HG03571 (cell line): ENCODE measurements around the gene RAB39B.
"Not testable (repeated sequence)": the region's sequence is repeated elsewhere in the genome, so short reads cannot be mapped to it uniquely, and the experiment has no call there.

ENCODE experiments used
- ATAC-seq: cut with Tn5 transposase; IDR thresholded peaks from one replicate; pipeline ENCODE4 v1.9.1; 2021; ENCODE audit not compliant: unreplicated experiment

The RAB39B gene

DNA sequence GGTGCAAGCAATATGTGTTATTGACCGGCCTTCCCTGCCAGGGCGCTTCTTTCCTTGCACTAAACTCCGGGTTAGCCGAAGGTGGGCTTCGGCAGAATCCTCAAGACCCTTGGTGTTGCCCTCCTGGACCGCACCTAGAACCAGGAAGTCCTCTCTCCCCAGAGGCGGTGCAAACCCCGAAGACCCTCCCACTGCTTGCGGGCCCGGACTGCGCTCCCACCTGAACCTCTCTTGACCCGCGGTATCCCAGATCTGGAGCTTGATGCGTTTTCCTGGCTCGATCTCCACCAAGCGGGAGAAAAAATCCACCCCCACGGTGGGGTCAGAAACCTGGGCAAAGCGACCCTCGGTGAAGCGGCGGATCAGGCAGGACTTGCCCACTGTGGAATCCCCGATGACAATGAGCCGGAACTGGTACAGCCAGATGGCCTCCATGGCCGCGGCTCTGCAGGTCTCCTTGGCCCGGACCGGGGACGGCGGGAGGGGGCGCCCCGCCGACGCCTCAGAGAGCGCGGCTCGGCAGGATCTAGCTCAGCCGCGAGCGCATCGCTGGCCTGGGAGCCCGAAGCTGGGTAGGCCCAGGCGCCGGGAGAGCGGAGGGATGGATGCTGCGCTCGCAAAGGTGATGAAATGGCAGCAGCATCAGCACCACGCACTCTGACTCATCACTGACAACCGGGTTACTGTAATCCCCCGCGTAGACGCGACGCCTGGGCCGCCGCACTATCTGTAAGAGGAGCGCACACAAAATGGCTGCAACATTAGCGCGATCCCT lies at the start of gene RAB39B:
TSS of gene RAB39B (minus strand) at position 638 of the 775 bp plus-strand sequence. CDS start at position 435, 203 bp downstream.
- peak; percentile 90 for ATAC-seq

DNA sequence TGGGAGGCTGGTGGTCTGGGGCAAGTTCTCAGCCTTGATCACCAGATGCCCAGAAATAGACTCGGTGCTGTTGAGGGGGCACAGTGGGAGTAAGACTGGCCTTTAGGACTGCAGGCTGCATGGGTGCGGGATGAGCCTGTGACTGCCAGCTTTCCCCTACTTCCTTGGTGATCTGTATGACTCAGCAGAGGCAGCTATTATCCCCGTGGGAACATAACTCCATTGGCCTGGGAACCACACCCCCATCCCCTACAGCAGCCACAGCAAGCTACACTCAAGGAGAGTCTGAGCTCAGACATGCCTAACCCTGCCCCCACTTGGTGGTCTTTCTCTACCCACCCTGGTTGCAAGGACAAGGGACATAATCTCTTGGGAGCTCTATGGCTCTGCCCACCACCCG lies 49.5 kb upstream of the RAB39B start:
- no peak for ATAC-seq

- ATAC-seq: no peak
Measured at GRCh38 chrX:155293771-155294170, 29.5 kb upstream of the RAB39B start.

GRCh38 chrX:155279873-155280272 lies 15.6 kb upstream of the RAB39B start:
- ATAC-seq: no peak

GRCh38 chrX:155270969-155271368 lies 6.7 kb upstream of the RAB39B start:
- ATAC-seq: no peak

DNA sequence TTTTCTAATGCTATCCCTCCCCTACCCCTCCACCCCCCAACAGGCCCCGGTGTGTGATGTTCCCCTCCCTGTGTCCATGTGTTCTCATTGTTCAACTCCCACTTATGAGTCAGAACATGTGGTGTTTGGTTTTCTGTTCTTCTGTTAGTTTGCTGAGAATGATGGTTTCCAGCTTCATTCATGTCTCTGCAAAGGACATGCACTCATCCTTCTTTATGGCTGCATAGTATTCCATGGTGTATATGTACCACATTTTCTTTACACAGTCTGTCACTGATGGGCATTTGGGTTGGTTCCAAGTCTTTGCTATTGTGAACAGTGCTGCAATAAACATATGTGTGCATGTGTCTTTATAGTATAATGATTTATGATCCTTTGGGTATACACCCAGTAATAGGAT lies 3.7 kb upstream of the RAB39B start:
- not testable (repeated sequence) for ATAC-seq

- no peak for ATAC-seq
Measured at GRCh38 chrX:155266439-155266838, 2.1 kb upstream of the RAB39B start.

DNA sequence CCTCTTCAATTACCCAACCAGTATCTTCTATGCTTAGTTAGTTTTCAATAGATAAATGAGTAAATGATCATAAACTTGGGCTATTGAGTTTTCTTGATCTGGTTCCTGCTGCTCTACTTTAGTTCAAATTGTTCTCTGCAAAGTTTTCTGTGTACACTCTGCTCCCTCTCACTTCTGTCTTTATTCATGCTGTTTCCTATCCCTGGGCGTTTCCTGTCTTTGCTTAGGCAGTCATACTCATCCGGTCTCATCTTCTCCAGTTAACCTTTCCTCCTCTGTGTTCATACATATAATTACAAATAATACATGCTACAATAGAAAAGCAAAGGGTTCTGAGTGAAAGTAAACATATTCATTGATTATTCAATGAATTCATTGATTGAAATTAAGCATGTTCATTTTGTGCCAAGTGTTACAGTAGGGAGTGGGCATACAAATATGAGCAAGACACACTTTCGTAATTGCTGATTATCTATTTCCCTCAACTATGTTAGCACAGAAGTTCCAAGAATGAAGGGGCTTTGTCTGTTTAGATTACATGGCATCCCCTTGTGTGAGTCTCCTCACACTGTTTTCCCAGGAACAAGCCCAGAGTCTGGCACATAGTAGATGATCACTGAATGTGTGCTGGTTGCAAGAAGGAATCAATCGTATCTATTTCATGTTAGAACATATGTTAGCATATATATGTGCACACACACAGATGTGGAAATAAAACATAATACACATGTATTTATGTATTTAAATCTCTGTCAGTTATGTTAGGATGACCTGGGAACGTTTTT lies 1.1 kb downstream of the RAB39B start:
- ATAC-seq: no peak

- ATAC-seq: no peak
Measured at GRCh38 chrX:155259752-155260151, 4.5 kb downstream of the RAB39B start.

- no peak for ATAC-seq
Measured at GRCh38 chrX:155251391-155251790, 12.9 kb downstream of the RAB39B start.

DNA sequence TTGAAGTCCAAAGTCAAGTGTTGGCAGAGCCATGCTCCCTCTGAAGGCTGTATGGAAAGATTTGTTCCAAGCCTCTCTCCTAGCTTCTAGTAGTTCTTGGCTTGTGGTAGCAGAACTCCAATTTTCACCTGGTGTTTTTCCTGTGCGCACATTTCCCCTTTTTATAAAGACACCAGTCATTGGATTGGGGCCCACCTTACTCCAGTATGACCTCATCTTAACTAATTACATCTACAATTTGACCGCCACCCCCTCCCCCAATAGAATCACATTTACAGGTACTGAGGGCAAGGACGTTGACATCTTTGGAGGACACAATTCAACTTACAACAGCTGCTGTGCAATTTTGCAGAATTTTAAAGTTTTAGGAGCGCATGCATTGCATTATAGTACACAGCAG lies 16.8 kb downstream of the RAB39B start:
- ATAC-seq: no peak

- no peak for ATAC-seq
Measured at GRCh38 chrX:155246748-155247147, 17.5 kb downstream of the RAB39B start.

DNA sequence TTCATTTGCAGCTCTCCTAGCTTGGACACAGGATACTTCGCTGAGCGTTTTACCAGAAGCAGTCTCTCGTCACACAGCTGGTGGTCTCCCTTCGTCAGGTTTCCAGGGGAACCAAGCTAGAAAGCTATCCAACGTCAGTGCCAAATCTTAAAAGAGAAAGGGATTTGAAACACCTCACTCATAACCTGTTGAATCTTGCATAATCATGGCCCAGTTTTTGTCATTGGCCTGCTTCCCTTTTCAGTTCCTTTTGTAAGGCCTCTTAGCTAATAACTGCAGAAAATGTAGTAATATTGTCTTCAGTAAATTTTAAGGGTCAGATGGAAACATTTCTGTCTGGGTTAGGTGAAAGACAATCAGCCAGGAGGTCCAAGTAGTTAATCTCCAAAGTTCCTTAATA lies 22.0 kb downstream of the RAB39B start:
- ATAC-seq: no peak

GRCh38 chrX:155237719-155238118 lies 26.6 kb downstream of the RAB39B start:
- no peak for ATAC-seq

DNA sequence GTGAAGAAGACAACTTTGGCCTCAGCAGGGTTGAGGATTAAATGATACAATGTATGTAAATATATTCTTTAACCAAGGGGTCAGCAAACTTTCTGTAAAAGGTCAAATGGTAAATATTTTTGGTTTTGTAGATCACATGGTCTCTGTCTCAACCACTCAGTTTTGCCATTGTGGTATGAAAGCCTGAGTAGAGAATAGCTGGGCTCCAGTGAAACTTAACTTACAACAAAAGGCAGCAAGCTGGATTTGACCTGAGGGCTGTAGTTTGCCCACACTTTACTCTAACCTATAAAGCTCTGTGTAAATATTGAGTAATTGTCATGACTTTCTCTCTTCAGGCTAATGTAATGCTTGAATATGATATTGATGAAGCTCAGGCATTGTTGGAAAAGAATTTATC lies 28.4 kb downstream of the RAB39B start:
- ATAC-seq: no peak

DNA sequence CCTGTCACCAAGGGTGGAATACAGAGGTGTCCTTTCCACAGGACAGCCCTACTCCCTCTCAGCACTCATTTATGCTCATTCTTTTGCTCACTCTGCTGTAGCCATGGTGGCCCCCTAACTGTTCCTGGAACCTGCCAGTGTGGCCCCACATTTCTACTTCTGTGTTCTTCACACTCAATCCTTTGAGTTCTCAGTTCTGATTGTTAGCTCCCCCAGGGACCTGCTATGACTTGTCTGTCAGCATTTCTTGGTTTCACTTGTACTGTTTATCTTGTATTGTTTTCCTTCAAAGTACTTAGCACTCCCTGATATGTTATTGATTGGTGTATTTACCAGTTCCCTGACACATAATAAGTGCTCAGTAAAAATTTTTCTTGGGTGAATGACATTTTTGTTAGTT lies 33.1 kb downstream of the RAB39B start:
- ATAC-seq: peak; percentile 70

DNA sequence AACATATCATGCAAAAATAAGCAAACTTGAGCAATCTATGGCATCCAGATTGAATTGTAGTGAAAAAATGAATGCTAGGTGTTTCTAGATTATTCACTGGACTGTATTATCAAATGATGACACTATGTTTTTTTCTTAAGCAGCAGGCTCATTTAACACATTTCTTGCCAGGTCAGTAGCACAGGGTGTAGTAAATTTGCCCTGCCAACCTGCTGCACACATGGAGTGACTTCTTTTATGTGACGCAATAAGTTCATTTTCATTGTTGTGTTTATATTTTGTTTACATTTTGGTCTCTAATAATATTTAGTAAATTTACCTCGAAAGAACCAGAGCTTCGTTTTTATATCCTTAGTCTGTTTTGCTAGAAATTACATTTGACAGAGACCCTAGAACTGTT lies 38.5 kb downstream of the RAB39B start:
- no peak for ATAC-seq

- ATAC-seq: not testable (repeated sequence)
Measured at GRCh38 chrX:155223746-155224145, 40.5 kb downstream of the RAB39B start.

- no peak for ATAC-seq
Measured at GRCh38 chrX:155221351-155221750, 42.9 kb downstream of the RAB39B start.

GRCh38 chrX:155218777-155219176 lies 45.5 kb downstream of the RAB39B start:
- ATAC-seq: no peak

DNA sequence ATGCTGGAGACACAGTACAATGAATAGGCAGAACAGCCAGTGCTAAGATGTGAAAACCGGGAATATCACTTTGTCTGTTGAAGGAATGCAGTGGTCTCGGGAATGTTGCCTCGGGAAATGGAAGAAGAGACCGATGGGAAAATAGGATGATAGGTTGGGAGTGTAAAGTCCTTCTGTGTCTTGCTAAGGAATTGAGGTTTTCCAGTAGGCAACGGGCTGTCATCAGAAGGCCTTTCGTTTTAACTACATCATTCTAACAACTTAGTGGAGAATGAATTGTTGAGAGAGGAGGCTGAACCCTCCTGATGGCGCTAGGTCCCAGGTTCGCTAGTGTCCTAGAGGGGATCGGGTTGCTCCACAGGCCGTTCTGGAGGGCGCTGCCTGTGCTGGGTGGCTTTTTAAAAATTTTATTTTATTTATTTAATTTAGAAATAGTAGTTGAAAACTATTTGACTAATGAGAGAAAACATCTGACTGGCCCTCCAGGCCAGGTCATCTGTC lies 47.3 kb downstream of the RAB39B start:
- no peak for ATAC-seq
